ENCODE data around the gene CLCN3. TPM values are rescaled to one million over a fixed set of nuclear protein-coding genes. Genes with fewer than 3 reads are reported as not detected.

Gene CLCN3
- total and polyA plus RNA-seq, 2 of the 13 experiments (the other 11 are each of a cell fraction or from before 2014, with no cell fraction given): 13.6 to 23.7 TPM

DNA sequence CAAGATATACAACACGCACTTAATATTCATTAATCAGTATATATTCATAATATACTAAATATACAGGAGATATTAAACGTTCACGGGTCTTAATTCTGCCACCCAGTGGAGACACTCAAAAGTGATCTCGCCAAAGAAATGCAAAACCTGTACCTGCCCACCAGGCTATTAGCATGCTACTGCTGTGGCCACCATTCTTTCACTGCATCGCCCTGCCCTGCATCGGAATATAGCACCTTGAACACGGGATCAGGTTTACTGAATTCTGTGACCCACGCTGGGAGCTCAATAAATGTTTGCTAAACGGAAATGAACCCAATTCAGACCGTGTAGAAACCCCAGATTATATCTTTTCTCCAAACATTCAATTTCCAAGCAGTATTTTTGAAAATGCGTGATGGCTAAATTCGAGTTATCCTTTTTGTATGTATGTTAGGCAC lies 840 bp upstream of the CLCN3 start (continued):
- TF ChIP-seq, protein P1, sequence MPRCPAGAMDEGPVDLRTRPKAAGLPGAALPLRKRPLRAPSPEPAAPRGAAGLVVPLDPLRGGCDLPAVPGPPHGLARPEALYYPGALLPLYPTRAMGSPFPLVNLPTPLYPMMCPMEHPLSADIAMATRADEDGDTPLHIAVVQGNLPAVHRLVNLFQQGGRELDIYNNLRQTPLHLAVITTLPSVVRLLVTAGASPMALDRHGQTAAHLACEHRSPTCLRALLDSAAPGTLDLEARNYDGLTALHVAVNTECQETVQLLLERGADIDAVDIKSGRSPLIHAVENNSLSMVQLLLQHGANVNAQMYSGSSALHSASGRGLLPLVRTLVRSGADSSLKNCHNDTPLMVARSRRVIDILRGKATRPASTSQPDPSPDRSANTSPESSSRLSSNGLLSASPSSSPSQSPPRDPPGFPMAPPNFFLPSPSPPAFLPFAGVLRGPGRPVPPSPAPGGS (CRISPR knock-in tag; IDR thresholded peaks at IDR 0.05): no peak
- TF ChIP-seq ZNF773 (CRISPR knock-in tag; IDR thresholded peaks at IDR 0.05; ENCODE audit: borderline replicate concordance) (no peak), MAF1 (CRISPR knock-in tag; IDR thresholded peaks at IDR 0.05; ENCODE audit: borderline replicate concordance) (no peak), ZNF264 (CRISPR knock-in tag; IDR thresholded peaks at IDR 0.05) (peak; percentile 43; the same call in 1 of the 2 replicates), SYNCRIP (IDR thresholded peaks at IDR 0.05; ENCODE audit: insufficient read depth, low read depth, low read length) (no peak), ZNF720 (CRISPR knock-in tag; IDR thresholded peaks at IDR 0.05) (no peak), FOXP1 (IDR thresholded peaks at IDR 0.05) (no peak), FOXP1 (CRISPR knock-in tag; IDR thresholded peaks at IDR 0.05) (no peak), HMG20B (CRISPR knock-in tag; conservative IDR thresholded peaks at IDR 0.05) (no peak), BCL6 (CRISPR knock-in tag; IDR thresholded peaks at IDR 0.05) (no peak), SMC3 (IDR thresholded peaks at IDR 0.05; ENCODE audit: low read length) (peak; percentile 28; the same call in 1 of the 2 replicates), KDM4B (CRISPR knock-in tag; IDR thresholded peaks at IDR 0.05) (no peak), ZKSCAN1 (IDR thresholded peaks at IDR 0.05; ENCODE audit: low read length) (no peak), RAD51 (IDR thresholded peaks at IDR 0.05; ENCODE audit: borderline replicate concordance) (no peak), PPARG (CRISPR knock-in tag; conservative IDR thresholded peaks at IDR 0.05) (no peak)
- TF ChIP-seq, protein P2, sequence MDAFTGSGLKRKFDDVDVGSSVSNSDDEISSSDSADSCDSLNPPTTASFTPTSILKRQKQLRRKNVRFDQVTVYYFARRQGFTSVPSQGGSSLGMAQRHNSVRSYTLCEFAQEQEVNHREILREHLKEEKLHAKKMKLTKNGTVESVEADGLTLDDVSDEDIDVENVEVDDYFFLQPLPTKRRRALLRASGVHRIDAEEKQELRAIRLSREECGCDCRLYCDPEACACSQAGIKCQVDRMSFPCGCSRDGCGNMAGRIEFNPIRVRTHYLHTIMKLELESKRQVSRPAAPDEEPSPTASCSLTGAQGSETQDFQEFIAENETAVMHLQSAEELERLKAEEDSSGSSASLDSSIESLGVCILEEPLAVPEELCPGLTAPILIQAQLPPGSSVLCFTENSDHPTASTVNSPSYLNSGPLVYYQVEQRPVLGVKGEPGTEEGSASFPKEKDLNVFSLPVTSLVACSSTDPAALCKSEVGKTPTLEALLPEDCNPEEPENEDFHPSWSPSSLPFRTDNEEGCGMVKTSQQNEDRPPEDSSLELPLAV (CRISPR knock-in tag; conservative IDR thresholded peaks at IDR 0.05; ENCODE audit: low read depth): no peak
- TF ChIP-seq, protein P3, sequence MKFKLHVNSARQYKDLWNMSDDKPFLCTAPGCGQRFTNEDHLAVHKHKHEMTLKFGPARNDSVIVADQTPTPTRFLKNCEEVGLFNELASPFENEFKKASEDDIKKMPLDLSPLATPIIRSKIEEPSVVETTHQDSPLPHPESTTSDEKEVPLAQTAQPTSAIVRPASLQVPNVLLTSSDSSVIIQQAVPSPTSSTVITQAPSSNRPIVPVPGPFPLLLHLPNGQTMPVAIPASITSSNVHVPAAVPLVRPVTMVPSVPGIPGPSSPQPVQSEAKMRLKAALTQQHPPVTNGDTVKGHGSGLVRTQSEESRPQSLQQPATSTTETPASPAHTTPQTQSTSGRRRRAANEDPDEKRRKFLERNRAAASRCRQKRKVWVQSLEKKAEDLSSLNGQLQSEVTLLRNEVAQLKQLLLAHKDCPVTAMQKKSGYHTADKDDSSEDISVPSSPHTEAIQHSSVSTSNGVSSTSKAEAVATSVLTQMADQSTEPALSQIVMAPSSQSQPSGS (CRISPR knock-in tag; IDR thresholded peaks at IDR 0.05): no peak
- TF ChIP-seq, protein P4, sequence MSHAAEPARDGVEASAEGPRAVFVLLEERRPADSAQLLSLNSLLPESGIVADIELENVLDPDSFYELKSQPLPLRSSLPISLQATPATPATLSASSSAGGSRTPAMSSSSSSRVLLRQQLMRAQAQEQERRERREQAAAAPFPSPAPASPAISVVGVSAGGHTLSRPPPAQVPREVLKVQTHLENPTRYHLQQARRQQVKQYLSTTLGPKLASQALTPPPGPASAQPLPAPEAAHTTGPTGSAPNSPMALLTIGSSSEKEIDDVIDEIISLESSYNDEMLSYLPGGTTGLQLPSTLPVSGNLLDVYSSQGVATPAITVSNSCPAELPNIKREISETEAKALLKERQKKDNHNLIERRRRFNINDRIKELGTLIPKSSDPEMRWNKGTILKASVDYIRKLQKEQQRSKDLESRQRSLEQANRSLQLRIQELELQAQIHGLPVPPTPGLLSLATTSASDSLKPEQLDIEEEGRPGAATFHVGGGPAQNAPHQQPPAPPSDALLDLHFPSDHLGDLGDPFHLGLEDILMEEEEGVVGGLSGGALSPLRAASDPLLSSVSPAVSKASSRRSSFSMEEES (CRISPR knock-in tag; IDR thresholded peaks at IDR 0.05): no peak
- TF ChIP-seq, protein P5, sequence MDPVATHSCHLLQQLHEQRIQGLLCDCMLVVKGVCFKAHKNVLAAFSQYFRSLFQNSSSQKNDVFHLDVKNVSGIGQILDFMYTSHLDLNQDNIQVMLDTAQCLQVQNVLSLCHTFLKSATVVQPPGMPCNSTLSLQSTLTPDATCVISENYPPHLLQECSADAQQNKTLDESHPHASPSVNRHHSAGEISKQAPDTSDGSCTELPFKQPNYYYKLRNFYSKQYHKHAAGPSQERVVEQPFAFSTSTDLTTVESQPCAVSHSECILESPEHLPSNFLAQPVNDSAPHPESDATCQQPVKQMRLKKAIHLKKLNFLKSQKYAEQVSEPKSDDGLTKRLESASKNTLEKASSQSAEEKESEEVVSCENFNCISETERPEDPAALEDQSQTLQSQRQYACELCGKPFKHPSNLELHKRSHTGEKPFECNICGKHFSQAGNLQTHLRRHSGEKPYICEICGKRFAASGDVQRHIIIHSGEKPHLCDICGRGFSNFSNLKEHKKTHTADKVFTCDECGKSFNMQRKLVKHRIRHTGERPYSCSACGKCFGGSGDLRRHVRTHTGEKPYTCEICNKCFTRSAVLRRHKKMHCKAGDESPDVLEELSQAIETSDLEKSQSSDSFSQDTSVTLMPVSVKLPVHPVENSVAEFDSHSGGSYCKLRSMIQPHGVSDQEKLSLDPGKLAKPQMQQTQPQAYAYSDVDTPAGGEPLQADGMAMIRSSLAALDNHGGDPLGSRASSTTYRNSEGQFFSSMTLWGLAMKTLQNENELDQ (CRISPR knock-in tag; IDR thresholded peaks at IDR 0.05; ENCODE audit: borderline replicate concordance): no peak
- TF ChIP-seq, protein P6, sequence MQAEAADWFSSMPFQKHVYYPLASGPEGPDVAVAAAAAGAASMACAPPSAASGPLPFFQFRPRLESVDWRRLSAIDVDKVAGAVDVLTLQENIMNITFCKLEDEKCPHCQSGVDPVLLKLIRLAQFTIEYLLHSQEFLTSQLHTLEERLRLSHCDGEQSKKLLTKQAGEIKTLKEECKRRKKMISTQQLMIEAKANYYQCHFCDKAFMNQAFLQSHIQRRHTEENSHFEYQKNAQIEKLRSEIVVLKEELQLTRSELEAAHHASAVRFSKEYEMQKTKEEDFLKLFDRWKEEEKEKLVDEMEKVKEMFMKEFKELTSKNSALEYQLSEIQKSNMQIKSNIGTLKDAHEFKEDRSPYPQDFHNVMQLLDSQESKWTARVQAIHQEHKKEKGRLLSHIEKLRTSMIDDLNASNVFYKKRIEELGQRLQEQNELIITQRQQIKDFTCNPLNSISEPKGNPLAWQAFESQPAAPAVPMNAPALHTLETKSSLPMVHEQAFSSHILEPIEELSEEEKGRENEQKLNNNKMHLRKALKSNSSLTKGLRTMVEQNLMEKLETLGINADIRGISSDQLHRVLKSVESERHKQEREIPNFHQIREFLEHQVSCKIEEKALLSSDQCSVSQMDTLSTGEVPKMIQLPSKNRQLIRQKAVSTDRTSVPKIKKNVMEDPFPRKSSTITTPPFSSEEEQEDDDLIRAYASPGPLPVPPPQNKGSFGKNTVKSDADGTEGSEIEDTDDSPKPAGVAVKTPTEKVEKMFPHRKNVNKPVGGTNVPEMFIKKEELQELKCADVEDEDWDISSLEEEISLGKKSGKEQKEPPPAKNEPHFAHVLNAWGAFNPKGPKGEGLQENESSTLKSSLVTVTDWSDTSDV (CRISPR knock-in tag; IDR thresholded peaks at IDR 0.05): no peak

All from HepG2 (cell line).